GM23248 (cell line): ENCODE results near the gene NASP. TPM values are rescaled to one million over a fixed set of nuclear protein-coding genes. Genes with fewer than 3 reads are reported as not detected.
"Not testable (repeated sequence)": the region's sequence is repeated elsewhere in the genome, so short reads cannot be mapped to it uniquely, and the experiment has no call there.

Source experiments
- DNase-seq: peaks from one replicate; pipeline ENCODE4 v3.0.0-alpha.2; 2015
- H2AFZ ChIP-seq: fragments of 200-600 bp; sonication (generic); 2 replicates; pipeline ENCODE4 v1.6.1; 2016; ENCODE audit warnings: antibody characterized with exemption
- H3F3A ChIP-seq: fragments of 200-600 bp; sonication (generic); 2 replicates; pipeline ENCODE4 v1.6.1; 2016; ENCODE audit warnings: mild to moderate bottlenecking, antibody characterized with exemption, mixed run types; ENCODE audit not compliant: insufficient read depth
- H3K27ac ChIP-seq: fragments of 200-600 bp; sonication (generic); 2 replicates; pipeline ENCODE4 v1.5.1; 2016; ENCODE audit warnings: mild to moderate bottlenecking
- H3K27me3 ChIP-seq: fragments of 200-600 bp; sonication (generic); replicated peaks from 2 replicates; pipeline ENCODE4 v1.6.1; 2016; ENCODE audit warnings: mild to moderate bottlenecking; ENCODE audit not compliant: insufficient read depth
- H3K36me3 ChIP-seq: fragments of 200-600 bp; sonication (generic); 2 replicates; pipeline ENCODE4 v1.6.1; 2016; ENCODE audit warnings: low read depth, mild to moderate bottlenecking
- H3K4me1 ChIP-seq: fragments of 200-600 bp; sonication (generic); 2 replicates; pipeline ENCODE4 v1.6.1; 2016; ENCODE audit warnings: mild to moderate bottlenecking; ENCODE audit not compliant: insufficient read depth
- H3K4me2 ChIP-seq: fragments of 200-600 bp; sonication (generic); one replicate; pipeline ENCODE4 v1.6.1; 2016; ENCODE audit warnings: mild to moderate bottlenecking; ENCODE audit not compliant: unreplicated experiment
- H3K4me3 ChIP-seq: fragments of 200-600 bp; sonication (generic); 2 replicates; pipeline ENCODE4 v1.5.1; 2016; ENCODE audit warnings: mild to moderate bottlenecking
- H3K79me2 ChIP-seq: fragments of 200-600 bp; sonication (generic); 2 replicates; pipeline ENCODE4 v1.6.1; 2016; ENCODE audit warnings: mild to moderate bottlenecking; ENCODE audit not compliant: insufficient read depth
- H3K9ac ChIP-seq: fragments of 200-600 bp; sonication (generic); 2 replicates; pipeline ENCODE4 v1.6.1; 2016; ENCODE audit warnings: mild to moderate bottlenecking
- H3K9me2 ChIP-seq: fragments of 200-600 bp; sonication (generic); 2 replicates; pipeline ENCODE4 v1.6.1; 2016; ENCODE audit warnings: mixed run types, mild to moderate bottlenecking, moderate library complexity; ENCODE audit not compliant: insufficient read depth
- H3K9me3 ChIP-seq: fragments of 200-600 bp; sonication (generic); one replicate; pipeline ENCODE4 v1.6.1; 2017; ENCODE audit warnings: low read depth
- H4K20me1 ChIP-seq: fragments of 200-600 bp; sonication (generic); 2 replicates; pipeline ENCODE4 v1.6.0; 2016; ENCODE audit not compliant: insufficient read depth
- EZH2 ChIP-seq: fragments of 200-600 bp; sonication (generic); IDR thresholded peaks from 2 replicates; pipeline ENCODE4 v1.6.1; 2018; ENCODE audit warnings: antibody characterized with exemption, mild to moderate bottlenecking; ENCODE audit not compliant: insufficient read depth, poor library complexity, severe bottlenecking
- EZH2phosphoT487 ChIP-seq: fragments of 200-600 bp; sonication (generic); IDR thresholded peaks from 2 replicates; pipeline ENCODE4 v1.6.1; 2018; ENCODE audit warnings: antibody characterized with exemption, moderate library complexity, mild to moderate bottlenecking, low read depth; ENCODE audit not compliant: insufficient read depth
- WGBS, 2 experiments: methylation state at CpG; one replicate each; pipeline ENCODE4 v1.1.6; 2015 to 2017; ENCODE audit warnings: low lambda C conversion rate in 2 of 2, low coverage in 1 of 2; ENCODE audit errors: missing lambda C conversion rate in 2 of 2; 5-methylcytosine and 5-hydroxymethylcytosine counted together
- in situ Hi-C: fragments of 300-500 bp; cut with MboI; formaldehyde crosslinking; loops from 2 replicates; pipeline ENCODE4 v1.15.0; 2020
- polyA plus RNA-seq: library from polyadenylated mRNA; unstranded; fragments of >200 nt; fragmentation: Nextera tagmentation; extraction: Ambion mirVana; gene quantifications from 2 replicates; pipeline ENCODE4 v1.2.1, GENCODE V29; 2016
- total RNA-seq: library from RNA; depleted of rRNA; stranded (reverse); fragments of >200 nt; shearing (Covaris generic); gene quantifications from 2 replicates; pipeline ENCODE4 v1.2.3, GENCODE V29; 2014

The NASP gene
- total and polyA plus RNA-seq, 2 experiments from 2014 or later: 30.3 to 39.1 TPM

- no peak for DNase-seq
- 62 to 63% methylated on average over 1 of the region's 1 CpG for whole genome bisulfite sequencing, 2 experiments
- no peak overlapping the region for H3K4me2 ChIP-seq
Measured at GRCh38 chr1:45589861-45590260, 6.0 kb downstream of the NASP start.

GRCh38 chr1:45594412-45594811, 10.6 kb downstream of the NASP start:
- Histone ChIP-seq H3K36me3 (peaks cover 6% of the 10 kb centered on the region; the same call in 1 of the 2 replicates), H3K27me3 (no peaks in the 10 kb centered on the region), H4K20me1 (no peaks in the 10 kb centered on the region), H3K4me2 (no peak overlapping the region), H3F3A (no peaks in the 10 kb centered on the region), H3K27ac (no peak overlapping the region), H3K9me2 (no peaks in the 10 kb centered on the region), H3K9me3 (no peaks in the 10 kb centered on the region), H3K4me3 (no peak overlapping the region), H3K79me2 (peaks cover 78% of the 10 kb centered on the region), H2AFZ (no peak overlapping the region), H3K9ac (no peak overlapping the region), H3K4me1 (no peaks in the 10 kb centered on the region)
- no peak for TF ChIP-seq EZH2phosphoT487
- TF ChIP-seq EZH2: no peak
- 93 to 98% methylated on average over 4 of the region's 4 CpGs for WGBS, 2 experiments
- in situ Hi-C loops: no loop called here
- DNase-seq: no peak

More at GRCh38 chr1:45589861-45590260, 6.0 kb downstream of the NASP start:
- Histone ChIP-seq H2AFZ (no peak overlapping the region), H3K4me1 (peaks cover 16% of the 10 kb centered on the region), H3K36me3 (0 out of 2 replicates have a peak, but pooled peaks cover 6% of the 10 kb centered on the region), H3K27me3 (no peaks in the 10 kb centered on the region), H3K9me2 (no peaks in the 10 kb centered on the region), H4K20me1 (no peaks in the 10 kb centered on the region), H3K9me3 (no peaks in the 10 kb centered on the region), H3F3A (peaks cover 10% of the 10 kb centered on the region), H3K4me3 (no peak overlapping the region), H3K79me2 (peaks cover 91% of the 10 kb centered on the region), H3K27ac (no peak overlapping the region), H3K9ac (no peak overlapping the region)
- TF ChIP-seq EZH2phosphoT487: no peak
- no peak for TF ChIP-seq EZH2
- in situ Hi-C loops: no loop called here

DNA sequence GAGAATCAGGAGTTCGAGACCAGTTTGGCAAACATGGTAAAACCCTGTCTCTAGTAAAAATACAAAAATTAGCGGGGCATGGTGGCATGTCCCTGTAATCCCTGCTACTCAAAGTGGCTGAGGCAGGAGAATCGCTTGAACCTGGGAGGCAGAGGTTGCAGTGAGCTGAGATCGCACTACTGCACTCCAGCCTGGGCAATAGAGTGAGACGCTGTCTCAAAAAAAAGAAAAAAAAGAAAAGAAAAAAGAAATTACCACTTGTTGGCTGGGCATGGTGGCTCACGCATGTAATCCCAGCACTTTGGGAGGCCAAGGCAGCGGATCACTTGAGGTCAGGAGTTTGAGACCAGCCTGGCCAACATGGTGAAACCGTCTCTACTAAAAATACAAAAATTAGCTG, 12.9 kb downstream of the NASP start:
- H3K9ac ChIP-seq, H3K9me3 ChIP-seq, H3K9me2 ChIP-seq, DNase-seq, H3K36me3 ChIP-seq, H3K4me2 ChIP-seq, H3K4me3 ChIP-seq, H3K27ac ChIP-seq, H3F3A ChIP-seq, H3K4me1 ChIP-seq, H3K27me3 ChIP-seq, in situ Hi-C loops, H2AFZ ChIP-seq, H4K20me1 ChIP-seq: not testable (repeated sequence)
- peaks cover 75% of the 10 kb centered on the region for H3K79me2 ChIP-seq
- 95 to 99% methylated on average over 8 of the region's 8 CpGs for WGBS, 2 experiments

DNA sequence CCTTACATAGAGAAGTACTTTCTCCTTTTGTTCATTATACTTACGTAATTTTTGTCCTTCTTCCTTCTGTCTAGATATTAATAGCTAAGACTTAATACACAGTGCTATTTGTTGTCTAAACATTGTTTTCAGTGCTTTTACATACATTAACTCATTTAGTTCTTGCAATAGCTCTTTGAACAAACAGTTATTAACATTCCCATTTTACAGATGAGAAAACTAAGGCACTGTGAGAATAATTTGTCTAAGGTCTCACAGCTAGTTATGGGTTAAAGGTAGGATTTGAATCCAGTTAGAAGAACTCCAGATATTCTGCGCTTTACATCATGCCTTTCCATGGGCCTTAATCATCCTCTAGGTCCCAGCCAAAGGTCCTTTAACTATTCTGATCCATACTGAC, 20.4 kb downstream of the NASP start:
- Histone ChIP-seq H3K4me3 (no peak overlapping the region), H3K4me2 (no peak overlapping the region), H3K36me3 (no peaks in the 10 kb centered on the region), H3K9me3 (no peaks in the 10 kb centered on the region), H2AFZ (no peak overlapping the region), H4K20me1 (no peaks in the 10 kb centered on the region), H3K27me3 (no peaks in the 10 kb centered on the region), H3K27ac (no peak overlapping the region), H3K79me2 (peaks cover 23% of the 10 kb centered on the region), H3F3A (no peaks in the 10 kb centered on the region), H3K4me1 (peaks cover 5% of the 10 kb centered on the region; the same call in 1 of the 2 replicates), H3K9ac (no peak overlapping the region), H3K9me2 (no peaks in the 10 kb centered on the region)
- in situ Hi-C loops: no loop called here
- DNase-seq: no peak
- WGBS, 2 experiments: 82 to 83% methylated on average over 2 of the region's 2 CpGs
- TF ChIP-seq EZH2 (no peak), EZH2phosphoT487 (no peak)
